ENCODE results near the gene CHML.

CHML gene

GRCh38 chr1:241615043-241615974, 24.9 kb downstream of the CHML start:
- peak; percentile 37 for DNase-seq

- DNase-seq = no peak
These were observed 25.6 kb downstream of the CHML start for GRCh38 chr1:241614572-241614971.

GRCh38 chr1:241614144-241614543, 26.0 kb downstream of the CHML start:
- DNase-seq = peak; percentile 31

GRCh38 chr1:241612533-241613477, 27.4 kb downstream of the CHML start:
- DNase-seq = peak; percentile 45

- DNase-seq = no peak
These were observed 28.4 kb downstream of the CHML start for GRCh38 chr1:241611736-241612135.

- DNase-seq = peak; percentile 71
These were observed 29.1 kb downstream of the CHML start for GRCh38 chr1:241611063-241611462.

GRCh38 chr1:241610056-241610815, 29.9 kb downstream of the CHML start:
- no peak for DNase-seq

GRCh38 chr1:241608379-241609033, 31.7 kb downstream of the CHML start:
- peak; percentile 13 for DNase-seq

GRCh38 chr1:241607497-241607896, 32.7 kb downstream of the CHML start:
- DNase-seq = no peak

GRCh38 chr1:241606544-241606943, 33.6 kb downstream of the CHML start:
- no peak for DNase-seq

- DNase-seq = peak; percentile 30
These were observed 34.9 kb downstream of the CHML start for GRCh38 chr1:241605146-241605805.

- peak; percentile 31 for DNase-seq
These were observed 36.4 kb downstream of the CHML start for GRCh38 chr1:241603731-241604245.

- peak; percentile 42 for DNase-seq
These were observed 39.7 kb downstream of the CHML start for GRCh38 chr1:241600496-241600901.

GRCh38 chr1:241598249-241598648, 41.9 kb downstream of the CHML start:
- DNase-seq = no peak

- DNase-seq = peak; percentile 34
These were observed 43.5 kb downstream of the CHML start for GRCh38 chr1:241596633-241597032.

GRCh38 chr1:241593186-241593585, 47.0 kb downstream of the CHML start:
- DNase-seq = no peak

- DNase-seq = peak; percentile 56
These were observed 47.8 kb downstream of the CHML start for GRCh38 chr1:241592273-241592958.

GRCh38 chr1:241591736-241592135, 48.4 kb downstream of the CHML start:
- DNase-seq = no peak

- DNase-seq = no peak
These were observed 48.9 kb downstream of the CHML start for GRCh38 chr1:241591317-241591716.

GRCh38 chr1:241590719-241591118, 49.5 kb downstream of the CHML start:
- DNase-seq = no peak
